SK-N-SH treated with all-trans-retinoic acid at 6 μM for 48 hours (cell line): ENCODE data around the gene CXCL17.

Experiments used
- ARNTL ChIP-seq: fragments of 450-650 bp; formaldehyde crosslinking; IDR thresholded peaks from 2 replicates; pipeline ENCODE4 v1.5.0; 2020; ENCODE audit warnings: low read depth, mild to moderate bottlenecking, moderate library complexity, borderline replicate concordance
- GLIS3 ChIP-seq: fragments of 250-450 bp; sonication (Bioruptor Pico); IDR thresholded peaks from 2 replicates; pipeline ENCODE4 v1.5.0; 2020; ENCODE audit warnings: mild to moderate bottlenecking, moderate library complexity
- POU6F1 ChIP-seq: fragments of 250-450 bp; sonication (Bioruptor Pico); IDR thresholded peaks from 2 replicates; pipeline ENCODE4 v1.8.0; 2021; ENCODE audit warnings: low read depth, mild to moderate bottlenecking, moderate library complexity, borderline replicate concordance
- PPARA ChIP-seq: fragments of 250-450 bp; sonication (Bioruptor Pico); IDR thresholded peaks from 2 replicates; pipeline ENCODE4 v1.5.0; 2020; ENCODE audit warnings: mild to moderate bottlenecking, borderline replicate concordance
- SNAI2 ChIP-seq: fragments of 250-450 bp; sonication (Bioruptor Pico); IDR thresholded peaks from 2 replicates; pipeline ENCODE4 v1.5.0; 2020; ENCODE audit warnings: mild to moderate bottlenecking, moderate library complexity
- ZC3H10 ChIP-seq: fragments of 250-450 bp; sonication (Bioruptor Pico); IDR thresholded peaks from 2 replicates; pipeline ENCODE4 v1.5.1; 2021; ENCODE audit warnings: mild to moderate bottlenecking, moderate library complexity
- TF ChIP-seq, protein P1 (sequence below): fragments of 250-450 bp; sonication (Bioruptor Pico); IDR thresholded peaks from 2 replicates; pipeline ENCODE4 v1.5.0; 2020; ENCODE audit warnings: mild to moderate bottlenecking, moderate library complexity
- TF ChIP-seq, protein P2 (sequence below): fragments of 250-450 bp; sonication (Bioruptor Pico); IDR thresholded peaks from 2 replicates; pipeline ENCODE4 v1.8.0; 2020; ENCODE audit warnings: mild to moderate bottlenecking, moderate library complexity, borderline replicate concordance

DNA sequence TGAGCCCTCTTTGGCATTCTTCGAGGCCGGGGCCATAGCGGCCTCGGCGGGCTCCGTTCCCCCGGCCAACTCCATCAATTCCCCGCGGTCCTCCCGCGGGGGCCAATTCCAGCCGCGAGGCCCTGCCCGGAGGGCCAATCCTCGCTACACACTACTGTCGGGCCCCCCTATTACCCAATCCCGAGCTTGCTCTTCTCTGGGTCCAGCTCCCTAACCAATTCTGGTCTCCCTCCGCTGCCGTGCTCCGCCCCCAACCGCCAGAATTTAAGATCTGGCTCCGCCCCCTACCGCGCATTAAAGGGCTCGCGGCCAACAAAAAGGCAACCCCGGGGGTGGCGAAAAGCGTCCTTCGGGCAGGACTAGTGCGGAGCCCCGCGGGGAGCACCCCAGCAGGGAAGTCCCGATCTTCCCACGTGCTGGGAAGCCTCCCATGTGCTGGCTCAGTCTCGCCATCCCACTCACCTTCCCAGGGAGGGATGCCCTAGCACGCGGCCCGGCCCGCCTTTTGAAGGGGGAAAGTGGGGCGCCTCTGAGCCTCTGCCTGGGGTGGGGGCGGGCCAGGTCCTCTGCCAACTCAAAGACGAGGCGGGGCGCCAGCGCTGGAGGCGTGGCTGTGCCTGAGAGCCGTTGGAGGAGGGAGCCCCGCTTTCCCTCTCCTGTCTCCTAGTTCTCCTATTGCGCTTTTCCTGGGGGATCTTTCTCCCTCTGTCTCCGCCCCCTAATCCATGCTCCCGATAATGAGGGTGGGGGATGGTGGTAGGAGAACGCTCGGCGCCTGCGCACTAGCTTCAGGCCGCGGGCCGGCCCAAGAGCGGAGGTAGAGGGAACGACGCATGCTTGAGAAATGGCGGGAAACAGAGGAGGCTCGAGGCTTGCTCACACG is 19.0 kb downstream of the CXCL17 start:
- no peak for TF ChIP-seq SNAI2
- TF ChIP-seq ZC3H10, result no peak
- TF ChIP-seq ARNTL (CRISPR knock-in tag), result no peak
- TF ChIP-seq, protein P1, sequence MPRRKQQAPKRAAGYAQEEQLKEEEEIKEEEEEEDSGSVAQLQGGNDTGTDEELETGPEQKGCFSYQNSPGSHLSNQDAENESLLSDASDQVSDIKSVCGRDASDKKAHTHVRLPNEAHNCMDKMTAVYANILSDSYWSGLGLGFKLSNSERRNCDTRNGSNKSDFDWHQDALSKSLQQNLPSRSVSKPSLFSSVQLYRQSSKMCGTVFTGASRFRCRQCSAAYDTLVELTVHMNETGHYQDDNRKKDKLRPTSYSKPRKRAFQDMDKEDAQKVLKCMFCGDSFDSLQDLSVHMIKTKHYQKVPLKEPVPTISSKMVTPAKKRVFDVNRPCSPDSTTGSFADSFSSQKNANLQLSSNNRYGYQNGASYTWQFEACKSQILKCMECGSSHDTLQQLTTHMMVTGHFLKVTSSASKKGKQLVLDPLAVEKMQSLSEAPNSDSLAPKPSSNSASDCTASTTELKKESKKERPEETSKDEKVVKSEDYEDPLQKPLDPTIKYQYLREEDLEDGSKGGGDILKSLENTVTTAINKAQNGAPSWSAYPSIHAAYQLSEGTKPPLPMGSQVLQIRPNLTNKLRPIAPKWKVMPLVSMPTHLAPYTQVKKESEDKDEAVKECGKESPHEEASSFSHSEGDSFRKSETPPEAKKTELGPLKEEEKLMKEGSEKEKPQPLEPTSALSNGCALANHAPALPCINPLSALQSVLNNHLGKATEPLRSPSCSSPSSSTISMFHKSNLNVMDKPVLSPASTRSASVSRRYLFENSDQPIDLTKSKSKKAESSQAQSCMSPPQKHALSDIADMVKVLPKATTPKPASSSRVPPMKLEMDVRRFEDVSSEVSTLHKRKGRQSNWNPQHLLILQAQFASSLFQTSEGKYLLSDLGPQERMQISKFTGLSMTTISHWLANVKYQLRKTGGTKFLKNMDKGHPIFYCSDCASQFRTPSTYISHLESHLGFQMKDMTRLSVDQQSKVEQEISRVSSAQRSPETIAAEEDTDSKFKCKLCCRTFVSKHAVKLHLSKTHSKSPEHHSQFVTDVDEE (CRISPR knock-in tag), result no peak
- TF ChIP-seq GLIS3 (CRISPR knock-in tag), result no peak
- TF ChIP-seq, protein P2, sequence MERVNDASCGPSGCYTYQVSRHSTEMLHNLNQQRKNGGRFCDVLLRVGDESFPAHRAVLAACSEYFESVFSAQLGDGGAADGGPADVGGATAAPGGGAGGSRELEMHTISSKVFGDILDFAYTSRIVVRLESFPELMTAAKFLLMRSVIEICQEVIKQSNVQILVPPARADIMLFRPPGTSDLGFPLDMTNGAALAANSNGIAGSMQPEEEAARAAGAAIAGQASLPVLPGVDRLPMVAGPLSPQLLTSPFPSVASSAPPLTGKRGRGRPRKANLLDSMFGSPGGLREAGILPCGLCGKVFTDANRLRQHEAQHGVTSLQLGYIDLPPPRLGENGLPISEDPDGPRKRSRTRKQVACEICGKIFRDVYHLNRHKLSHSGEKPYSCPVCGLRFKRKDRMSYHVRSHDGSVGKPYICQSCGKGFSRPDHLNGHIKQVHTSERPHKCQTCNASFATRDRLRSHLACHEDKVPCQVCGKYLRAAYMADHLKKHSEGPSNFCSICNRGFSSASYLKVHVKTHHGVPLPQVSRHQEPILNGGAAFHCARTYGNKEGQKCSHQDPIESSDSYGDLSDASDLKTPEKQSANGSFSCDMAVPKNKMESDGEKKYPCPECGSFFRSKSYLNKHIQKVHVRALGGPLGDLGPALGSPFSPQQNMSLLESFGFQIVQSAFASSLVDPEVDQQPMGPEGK (CRISPR knock-in tag), result no peak
- no peak for TF ChIP-seq PPARA (CRISPR knock-in tag)
- no peak for TF ChIP-seq POU6F1 (CRISPR knock-in tag)
